Tibial nerve (tissue), 4 donors: ENCODE results near the gene DNAJC5. TPM values are rescaled to one million over a fixed set of nuclear protein-coding genes. Genes with fewer than 3 reads are reported as not detected.

Experiments
- DNase-seq, 2 donors: peaks; one replicate each; pipeline ENCODE4 v3.0.0-alpha.2; 2019; ENCODE audit warnings: low spot score in 2 of 2
- H3K27ac ChIP-seq, 4 donors: fragments of 200-600 bp; sonication (generic) in 3 of 4; one replicate each; pipeline ENCODE4 v1.5.1; 2017 to 2019; ENCODE audit warnings: mild to moderate bottlenecking in 1 of 4
- H3K27me3 ChIP-seq, 2 donors: fragments of 200-600 bp; sonication (generic) in 1 of 2; one replicate each; pipeline versions ENCODE4 v1.5.1 to v1.6.0; 2017 to 2019
- H3K36me3 ChIP-seq, 3 donors: fragments of 200-600 bp; sonication (generic); one replicate each; pipeline ENCODE4 v1.5.1; 2018 to 2019
- H3K4me1 ChIP-seq, 4 donors: fragments of 200-600 bp; sonication (generic) in 3 of 4; one replicate each; pipeline ENCODE4 v1.5.1; 2017 to 2019
- H3K4me3 ChIP-seq, 4 donors: fragments of 200-600 bp; sonication (generic) in 3 of 4; one replicate each; pipeline ENCODE4 v1.5.1; 2017 to 2019; ENCODE audit warnings: mild to moderate bottlenecking in 1 of 4, moderate library complexity in 1 of 4
- H3K9me3 ChIP-seq, 4 donors: fragments of 200-600 bp; sonication (generic) in 3 of 4; one replicate each; pipeline ENCODE4 v1.5.1; 2017 to 2019
- CTCF ChIP-seq, 5 experiments: fragments of 200-600 bp in 3 of 5; fragments of 450-650 bp in 2 of 5; sonication (generic) in 3 of 5; IDR thresholded peaks; one replicate each; pipeline ENCODE4 v1.5.1; 2016 to 2019; ENCODE audit warnings: antibody characterized with exemption in 5 of 5, mild to moderate bottlenecking in 3 of 5, moderate library complexity in 2 of 5
- EP300 ChIP-seq, 2 donors: sonication (generic); formaldehyde crosslinking; IDR thresholded peaks; one replicate each; pipeline ENCODE4 v1.6.1; 2017; ENCODE audit warnings: antibody characterized with exemption in 2 of 2, mild to moderate bottlenecking in 1 of 2
- POLR2A ChIP-seq, 2 donors: fragments of 450-650 bp; IDR thresholded peaks; one replicate each; pipeline ENCODE4 v1.6.1; 2017; ENCODE audit warnings: antibody characterized with exemption in 2 of 2, mild to moderate bottlenecking in 2 of 2, moderate library complexity in 2 of 2
- WGBS, 2 donors: methylation state at CpG; one replicate each; pipeline ENCODE4 v1.1.5; 2018; 5-methylcytosine and 5-hydroxymethylcytosine counted together
- total RNA-seq, 4 donors: library from RNA; depleted of rRNA; stranded (reverse); fragments of >200 nt; gene quantifications; one replicate each; pipeline ENCODE4 v1.1.0, GENCODE V29; 2016

DNAJC5 gene
- total RNA-seq, 4 donors from 2014 or later, result 30.6 to 40.2 (median 32.1) TPM

GRCh38 chr20:63884506-63885263 is 10.2 kb upstream of the DNAJC5 start:
- DNase-seq, result no peak
- no peak for TF ChIP-seq POLR2A (IDR thresholded peaks at IDR 0.05)
- TF ChIP-seq CTCF (IDR thresholded peaks at IDR 0.05), result no peak
- TF ChIP-seq EP300 (IDR thresholded peaks at IDR 0.05), result no peak
- Histone ChIP-seq H3K27me3 (no peaks in the 10 kb centered on the region), H3K4me3 (no peak overlapping the region), H3K27ac (no peak overlapping the region), H3K36me3 (peaks cover 0 to 92% (median 20%) of the 10 kb centered on the region in 3 donors), H3K4me1 (no peaks in the 10 kb centered on the region), H3K9me3 (no peaks in the 10 kb centered on the region)
- 78 to 85% methylated on average over 20 to 21 of the region's 21 CpGs for WGBS, 2 donors

- no peak for DNase-seq
- no peak for TF ChIP-seq EP300 (IDR thresholded peaks at IDR 0.05)
- TF ChIP-seq CTCF (IDR thresholded peaks at IDR 0.05), result no peak
- 88 to 93% methylated on average over 19 to 24 of the region's 27 CpGs for WGBS, 2 donors
Observed at GRCh38 chr20:63885264-63886053, 9.5 kb upstream of the DNAJC5 start.

GRCh38 chr20:63886054-63886419 is 8.9 kb upstream of the DNAJC5 start:
- Histone ChIP-seq H3K4me3 (no peak overlapping the region), H3K36me3 (peaks cover 0 to 98% (median 21%) of the 10 kb centered on the region in 3 donors), H3K27me3 (no peaks in the 10 kb centered on the region), H3K27ac (no peak overlapping the region), H3K4me1 (no peaks in the 10 kb centered on the region), H3K9me3 (no peaks in the 10 kb centered on the region)
- WGBS, 2 donors, result 91 to 93% methylated on average over 12 to 14 of the region's 14 CpGs
- no peak for TF ChIP-seq CTCF (IDR thresholded peaks at IDR 0.05)
- TF ChIP-seq EP300 (IDR thresholded peaks at IDR 0.05), result no peak
- no peak for TF ChIP-seq POLR2A (IDR thresholded peaks at IDR 0.05)
- DNase-seq, result no peak

More at GRCh38 chr20:63885264-63886053, 9.5 kb upstream of the DNAJC5 start:
- Histone ChIP-seq H3K4me1 (no peaks in the 10 kb centered on the region), H3K27me3 (no peaks in the 10 kb centered on the region), H3K9me3 (no peaks in the 10 kb centered on the region), H3K36me3 (peaks cover 0 to 97% (median 21%) of the 10 kb centered on the region in 3 donors), H3K27ac (no peak overlapping the region), H3K4me3 (no peak overlapping the region)

GRCh38 chr20:63886921-63887320 is 8.0 kb upstream of the DNAJC5 start:
- Histone ChIP-seq H3K36me3 (peaks cover 0 to 98% (median 21%) of the 10 kb centered on the region in 3 donors), H3K27ac (no peak overlapping the region)
- 90 to 93% methylated on average over 11 of the region's 11 CpGs for WGBS, 2 donors

More at GRCh38 chr20:63886921-63887320, 8.0 kb upstream of the DNAJC5 start:
- TF ChIP-seq POLR2A (IDR thresholded peaks at IDR 0.05) (no peak), CTCF (IDR thresholded peaks at IDR 0.05) (no peak), EP300 (IDR thresholded peaks at IDR 0.05) (no peak)
- no peaks in the 10 kb centered on the region for H3K4me1 ChIP-seq
- no peaks in the 10 kb centered on the region for H3K9me3 ChIP-seq
- no peak overlapping the region for H3K4me3 ChIP-seq
- no peaks in the 10 kb centered on the region for H3K27me3 ChIP-seq
- DNase-seq, result no peak
